ENCODE results near the gene HOXB8. TPM values are rescaled to one million over a fixed set of nuclear protein-coding genes. Genes with fewer than 3 reads are reported as not detected.

HOXB8 gene
- under 1 TPM; 0.09 to 0.97 TPM for total RNA-seq

GRCh38 chr17:48615047-48615962, at the start of gene HOXB8:
HOXB8 (minus strand) TSS chr17:48615292; CDS start chr17:48614704, 588 bp downstream.
- H3K36me3 ChIP-seq, result no peaks in the 10 kb centered on the region
- intact Hi-C loops (cut with DNase I), result loop anchor here (5.0 kb wide), 2 partner anchors 278 to 593 kb away; no protein-coding TSS in a partner anchor
- peaks cover 50% of the 10 kb centered on the region for H3K27me3 ChIP-seq (replicated peaks; ENCODE audit: insufficient read depth)
- no peak for TF ChIP-seq POLR2A (IDR thresholded peaks at IDR 0.05)
- TF ChIP-seq CTCF (IDR thresholded peaks at IDR 0.05), result no peak
- TF ChIP-seq POLR2AphosphoS5 (IDR thresholded peaks at IDR 0.05), result no peak
- no peak within 1 kb of the TSS for H3K4me3 ChIP-seq
- H3K27ac ChIP-seq, result no peak within 1 kb of the TSS
- 13% methylated on average over 41 of the region's 41 CpGs for WGBS
- no peak for DNase-seq (ENCODE audit: low spot score)
- H3K9me3 ChIP-seq, result no peaks in the 10 kb centered on the region
- peaks cover 8% of the 10 kb centered on the region for H3K4me1 ChIP-seq (replicated peaks)

- no peak overlapping the region for H3K4me3 ChIP-seq
- no peak overlapping the region for H3K27ac ChIP-seq
- DNase-seq (ENCODE audit: low spot score), result no peak
- intact Hi-C loops (cut with DNase I), result no loop called here
- TF ChIP-seq CTCF (IDR thresholded peaks at IDR 0.05), result no peak
- no peak for TF ChIP-seq POLR2AphosphoS5 (IDR thresholded peaks at IDR 0.05)
- no peak for TF ChIP-seq POLR2A (IDR thresholded peaks at IDR 0.05)
- 80% methylated on average over 8 of the region's 8 CpGs for WGBS
- H3K4me1 ChIP-seq (replicated peaks), result no peaks in the 10 kb centered on the region
- H3K9me3 ChIP-seq, result no peaks in the 10 kb centered on the region
- no peaks in the 10 kb centered on the region for H3K36me3 ChIP-seq
- H3K27me3 ChIP-seq (replicated peaks; ENCODE audit: insufficient read depth), result no peaks in the 10 kb centered on the region
These were observed 48.2 kb upstream of the HOXB8 start for GRCh38 chr17:48663134-48663924.

- Histone ChIP-seq H3K4me1 (replicated peaks) (no peaks in the 10 kb centered on the region), H3K36me3 (no peaks in the 10 kb centered on the region), H3K9me3 (no peaks in the 10 kb centered on the region), H3K27ac (no peak overlapping the region), H3K27me3 (replicated peaks; ENCODE audit: insufficient read depth) (no peaks in the 10 kb centered on the region), H3K4me3 (no peak overlapping the region)
- intact Hi-C loops (cut with DNase I), result no loop called here
- TF ChIP-seq POLR2A (IDR thresholded peaks at IDR 0.05), result no peak
- DNase-seq (ENCODE audit: low spot score), result no peak
These were observed 40.8 kb upstream of the HOXB8 start for GRCh38 chr17:48655913-48656312.

DNA sequence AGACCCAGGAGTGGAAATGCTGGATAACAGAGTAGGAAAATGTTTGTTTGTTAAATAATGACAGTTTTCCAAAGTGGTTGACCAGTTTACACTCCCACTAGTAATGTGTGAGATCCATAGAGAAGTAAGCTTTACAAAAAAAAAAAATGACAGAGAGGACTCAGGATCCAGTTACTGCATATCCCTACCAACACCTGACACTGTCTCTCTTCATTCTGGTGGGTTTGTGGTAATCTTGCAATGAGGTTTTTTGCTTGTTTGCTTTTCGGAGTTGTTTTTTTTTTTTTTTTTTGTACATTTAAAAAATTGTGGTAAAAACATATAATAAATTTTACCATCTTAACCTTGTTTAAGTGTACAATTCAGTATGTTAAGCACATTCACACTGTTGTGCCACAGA, 34.6 kb upstream of the HOXB8 start:
- WGBS, result 88% methylated on average over 1 of the region's 1 CpG
- H3K27me3 ChIP-seq (replicated peaks; ENCODE audit: insufficient read depth), result peaks cover 12% of the 10 kb centered on the region
- TF ChIP-seq POLR2AphosphoS5 (IDR thresholded peaks at IDR 0.05), result no peak
- no peak for TF ChIP-seq POLR2A (IDR thresholded peaks at IDR 0.05)
- no peak for TF ChIP-seq CTCF (IDR thresholded peaks at IDR 0.05)

DNA sequence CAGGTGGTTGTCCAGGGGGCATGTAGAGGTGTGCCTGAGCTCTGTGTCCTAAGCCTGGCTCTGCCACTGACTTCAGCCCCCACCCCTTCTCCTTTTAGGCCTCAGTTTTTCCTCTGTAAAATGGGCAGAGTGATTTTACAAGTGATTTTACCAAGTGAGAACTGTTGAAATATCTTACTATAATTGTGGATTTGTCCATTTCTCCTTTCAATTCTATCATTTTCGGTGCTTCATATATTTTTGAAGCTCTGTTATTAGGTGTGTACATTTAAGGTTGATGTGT, 32.8 kb upstream of the HOXB8 start:
- H3K4me3 ChIP-seq, result no peak overlapping the region
- no peaks in the 10 kb centered on the region for H3K9me3 ChIP-seq
- intact Hi-C loops (cut with DNase I), result no loop called here
- 83% methylated on average over 1 of the region's 1 CpG for WGBS
- peaks cover 15% of the 10 kb centered on the region for H3K27me3 ChIP-seq (replicated peaks; ENCODE audit: insufficient read depth)
- no peak for DNase-seq (ENCODE audit: low spot score)
- no peak overlapping the region for H3K27ac ChIP-seq
- no peaks in the 10 kb centered on the region for H3K4me1 ChIP-seq (replicated peaks)
- H3K36me3 ChIP-seq, result no peaks in the 10 kb centered on the region
- TF ChIP-seq POLR2AphosphoS5 (IDR thresholded peaks at IDR 0.05), result no peak
- no peak for TF ChIP-seq POLR2A (IDR thresholded peaks at IDR 0.05)
- no peak for TF ChIP-seq CTCF (IDR thresholded peaks at IDR 0.05)

More for the DNA sequence above, 34.6 kb upstream of the HOXB8 start:
- Histone ChIP-seq H3K4me1 (replicated peaks) (no peaks in the 10 kb centered on the region), H3K36me3 (no peaks in the 10 kb centered on the region), H3K9me3 (no peaks in the 10 kb centered on the region), H3K27ac (no peak overlapping the region), H3K4me3 (no peak overlapping the region)
- intact Hi-C loops (cut with DNase I), result no loop called here
- DNase-seq (ENCODE audit: low spot score), result no peak

All from prostate gland (tissue), 2 donors.